ENCODE data around the gene LPP.
"Not testable (repeated sequence)": the region's sequence is repeated elsewhere in the genome, so short reads cannot be mapped to it uniquely, and the experiment has no call there.

Gene LPP

GRCh38 chr3:188631291-188632010 is 477.5 kb downstream of the LPP start:
- CTCF ChIA-PET: interaction anchor here (0.6 kb wide), 2 partner anchors 324 to 1015 kb away, joined by 3 read pairs; no protein-coding TSS in a partner anchor

DNA sequence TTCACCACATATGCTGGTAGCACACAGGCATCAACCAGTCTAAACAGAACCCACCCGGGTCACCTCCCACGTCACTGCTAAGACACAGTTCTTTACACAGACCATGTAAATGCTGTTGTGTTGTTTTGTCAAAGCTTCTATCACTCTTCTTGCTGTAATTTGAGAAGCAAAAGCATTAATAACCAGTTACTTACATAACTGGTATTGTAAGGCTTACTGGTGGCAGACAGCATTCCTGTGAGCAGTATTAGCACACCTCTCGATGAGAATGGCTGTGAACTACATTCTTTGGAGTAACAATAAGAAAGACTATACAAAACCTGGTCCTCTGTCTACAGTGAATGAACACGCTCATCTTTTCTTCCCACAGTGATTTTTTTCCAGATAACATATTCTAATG is 479.2 kb downstream of the LPP start:
- H3K27ac ChIP-seq: no peak overlapping the region
- CTCF ChIA-PET: no interaction called here
- no peak for DNase-seq (ENCODE audit: low spot score)
- TF ChIP-seq CTCF (conservative IDR thresholded peaks at IDR 0.05; ENCODE audit: low read depth): no peak
- POLR2A ChIA-PET (ENCODE audit: low non-redundant PET): no interaction called here

More at GRCh38 chr3:188631291-188632010, 477.5 kb downstream of the LPP start:
- TF ChIP-seq CTCF (conservative IDR thresholded peaks at IDR 0.05; ENCODE audit: low read depth): no peak
- DNase-seq (ENCODE audit: low spot score): no peak
- no peak overlapping the region for H3K27ac ChIP-seq
- POLR2A ChIA-PET (ENCODE audit: low non-redundant PET): no interaction called here

DNA sequence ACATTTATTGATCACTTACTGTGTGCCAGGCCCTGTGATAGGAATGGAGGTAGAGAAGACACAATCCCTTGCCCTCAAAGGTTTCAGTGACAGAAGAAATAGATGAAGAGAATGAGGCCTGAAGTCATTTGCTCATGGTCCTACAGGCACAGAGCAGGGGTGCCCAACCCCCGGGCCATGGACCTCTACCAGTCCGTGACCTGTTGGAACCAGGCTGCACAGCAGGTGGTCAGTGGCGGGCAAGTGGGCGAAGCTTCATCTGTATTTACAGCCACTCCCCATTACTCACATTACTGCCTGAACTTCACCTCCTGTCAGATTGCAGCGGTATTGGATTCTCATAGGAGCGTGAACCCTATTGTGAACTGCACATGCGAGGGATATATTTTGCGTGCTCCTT is 480.3 kb downstream of the LPP start:
- H3K27ac ChIP-seq: no peak overlapping the region
- CTCF ChIA-PET: no interaction called here
- POLR2A ChIA-PET (ENCODE audit: low non-redundant PET): no interaction called here
- TF ChIP-seq CTCF (conservative IDR thresholded peaks at IDR 0.05; ENCODE audit: low read depth): no peak
- no peak for DNase-seq (ENCODE audit: low spot score)

- ChIA-PET CTCF (no interaction called here), POLR2A (ENCODE audit: low non-redundant PET) (no interaction called here)
- H3K27ac ChIP-seq: no peak overlapping the region
- DNase-seq (ENCODE audit: low spot score): no peak
- no peak for TF ChIP-seq CTCF (conservative IDR thresholded peaks at IDR 0.05; ENCODE audit: low read depth)
Measured at GRCh38 chr3:188635258-188636042, 481.5 kb downstream of the LPP start.

GRCh38 chr3:188636292-188636691 is 482.3 kb downstream of the LPP start:
- CTCF ChIA-PET; POLR2A ChIA-PET (ENCODE audit: low non-redundant PET); DNase-seq (ENCODE audit: low spot score); H3K27ac ChIP-seq: not testable (repeated sequence)

DNA sequence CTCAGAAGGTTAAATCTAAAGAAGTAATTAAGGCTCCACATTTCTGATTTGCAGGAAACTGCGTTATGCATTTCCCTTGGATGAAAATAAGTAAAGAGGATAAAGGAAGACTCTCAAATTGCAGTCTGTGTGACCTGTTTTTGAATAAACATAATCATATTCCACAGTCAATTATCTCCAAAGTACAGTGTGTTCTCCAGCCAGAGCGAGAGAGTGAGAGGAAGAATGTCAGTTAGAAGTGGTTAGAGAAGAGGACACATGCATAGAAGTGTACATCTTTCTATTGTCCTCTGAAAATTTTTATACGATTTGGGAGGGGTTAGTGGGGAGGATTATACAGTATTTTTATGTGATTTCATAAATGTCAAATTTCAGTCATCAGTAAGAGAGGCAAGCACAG is 487.1 kb downstream of the LPP start:
- DNase-seq (ENCODE audit: low spot score): no peak
- ChIA-PET POLR2A (ENCODE audit: low non-redundant PET) (no interaction called here), CTCF (no interaction called here)
- H3K27ac ChIP-seq: no peak overlapping the region
- TF ChIP-seq CTCF (conservative IDR thresholded peaks at IDR 0.05; ENCODE audit: low read depth): no peak

DNA sequence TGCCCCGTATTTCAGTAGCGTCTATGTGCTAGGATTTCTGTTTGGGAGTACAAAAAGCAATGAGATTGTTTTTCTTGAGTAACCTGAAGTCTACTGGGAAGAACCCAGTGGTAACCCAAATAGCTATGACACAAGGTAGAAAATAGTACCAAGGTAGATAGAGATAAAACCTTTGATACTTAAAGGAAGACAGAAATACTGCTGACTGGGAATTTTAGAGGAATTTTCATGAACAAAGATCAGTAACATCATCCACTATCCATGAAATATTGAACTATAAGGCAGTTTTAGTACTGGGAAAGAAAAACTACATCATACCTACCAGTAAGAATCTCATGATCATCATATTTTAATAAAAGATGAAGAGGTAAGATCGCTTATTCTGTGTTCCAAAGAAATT is 489.8 kb downstream of the LPP start:
- no peak overlapping the region for H3K27ac ChIP-seq
- TF ChIP-seq CTCF (conservative IDR thresholded peaks at IDR 0.05; ENCODE audit: low read depth): no peak
- no peak for DNase-seq (ENCODE audit: low spot score)
- CTCF ChIA-PET: no interaction called here
- POLR2A ChIA-PET (ENCODE audit: low non-redundant PET): no interaction called here
